Measurements from ENCODE around the gene NPAS4.

Gene NPAS4

GRCh38 chr11:66470015-66470414 is 49.2 kb downstream of the NPAS4 start:
- Histone ChIP-seq H3K4me1 (ENCODE audit: control insufficient read depth, insufficient read depth, low read length) (no peaks in the 10 kb centered on the region), H3K4me3 (ENCODE audit: low read depth, low read length) (no peak overlapping the region), H3K36me3 (ENCODE audit: control insufficient read depth in 2 of 2, insufficient read depth in 1 of 2, low read length in 2 of 2) (peaks cover 0 to 55% of the 10 kb centered on the region in 2 experiments; a peak in 2 of 3 replicates), H3K9me3 (ENCODE audit: control insufficient read depth, insufficient read depth, low read depth, low read length) (no peaks in the 10 kb centered on the region), H3K27ac (ENCODE audit: extremely low read depth, low read depth, low read length) (no peak overlapping the region)
- ChIA-PET CTCF (interaction anchor here (1.4 to 3.2 kb wide), 3 partner anchors 9 to 62 kb away, joined by 4 to 20 read pairs (median 17); partner anchors contain the start of genes DPP3 and MRPL11), POLR2A (interaction anchor here (6.2 kb wide), 1 partner anchor 9 kb away, joined by 64 read pairs; the partner anchor contains the start of gene DPP3)
- TF ChIP-seq WT1 (tag by site-specific recombination; IDR thresholded peaks at IDR 0.05): no peak
- no peak for TF ChIP-seq CTCF (tag by site-specific recombination; IDR thresholded peaks at IDR 0.05)
- no peak for TF ChIP-seq ZNF2 (tag by site-specific recombination; IDR thresholded peaks at IDR 0.05)
- TF ChIP-seq OSR2 (tag by site-specific recombination; IDR thresholded peaks at IDR 0.05): no peak
- TF ChIP-seq, protein P1, sequence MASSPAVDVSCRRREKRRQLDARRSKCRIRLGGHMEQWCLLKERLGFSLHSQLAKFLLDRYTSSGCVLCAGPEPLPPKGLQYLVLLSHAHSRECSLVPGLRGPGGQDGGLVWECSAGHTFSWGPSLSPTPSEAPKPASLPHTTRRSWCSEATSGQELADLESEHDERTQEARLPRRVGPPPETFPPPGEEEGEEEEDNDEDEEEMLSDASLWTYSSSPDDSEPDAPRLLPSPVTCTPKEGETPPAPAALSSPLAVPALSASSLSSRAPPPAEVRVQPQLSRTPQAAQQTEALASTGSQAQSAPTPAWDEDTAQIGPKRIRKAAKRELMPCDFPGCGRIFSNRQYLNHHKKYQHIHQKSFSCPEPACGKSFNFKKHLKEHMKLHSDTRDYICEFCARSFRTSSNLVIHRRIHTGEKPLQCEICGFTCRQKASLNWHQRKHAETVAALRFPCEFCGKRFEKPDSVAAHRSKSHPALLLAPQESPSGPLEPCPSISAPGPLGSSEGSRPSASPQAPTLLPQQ (tag by site-specific recombination; IDR thresholded peaks at IDR 0.05): no peak
- TF ChIP-seq ZBTB8A (tag by site-specific recombination; IDR thresholded peaks at IDR 0.05): no peak
- TF ChIP-seq ZNF248 (tag by site-specific recombination; IDR thresholded peaks at IDR 0.05): no peak
- no peak for TF ChIP-seq ZNF157 (tag by site-specific recombination; IDR thresholded peaks at IDR 0.05)

DNA sequence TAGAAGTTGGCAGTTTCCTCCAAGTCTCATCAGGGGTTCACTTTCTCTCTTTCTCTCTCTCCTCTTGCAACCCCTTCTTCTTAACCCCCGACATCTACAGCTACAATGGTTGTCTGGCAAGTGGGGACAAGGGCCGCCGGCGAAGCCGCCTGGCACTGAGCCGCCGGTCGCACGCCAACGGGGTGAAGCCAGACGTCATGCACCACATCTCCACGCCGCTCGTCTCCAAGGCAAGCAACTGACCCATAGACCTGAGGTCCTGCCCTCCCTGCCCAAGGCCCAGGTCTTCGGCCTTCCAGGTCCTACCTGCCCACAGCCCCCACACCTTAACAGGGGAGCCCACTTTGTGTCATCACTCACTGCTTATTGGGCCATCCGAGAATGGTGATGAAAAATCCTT is 50.3 kb downstream of the NPAS4 start:
- H3K4me3 ChIP-seq (ENCODE audit: low read depth, low read length): no peak overlapping the region
- H3K9me3 ChIP-seq (ENCODE audit: control insufficient read depth, insufficient read depth, low read depth, low read length): no peaks in the 10 kb centered on the region
- H3K4me1 ChIP-seq (ENCODE audit: control insufficient read depth, insufficient read depth, low read length): no peaks in the 10 kb centered on the region
- POLR2A ChIA-PET: interaction anchor here (6.2 kb wide), 1 partner anchor 8 kb away, joined by 64 read pairs; the partner anchor contains the start of gene DPP3
- H3K27ac ChIP-seq (ENCODE audit: extremely low read depth, low read depth, low read length): no peak overlapping the region
- CTCF ChIA-PET: interaction anchor here (0.7 to 3.2 kb wide), 3 partner anchors 32 to 207 kb away, joined by 3 to 17 read pairs (median 4); partner anchors contain the start of gene MRPL11
- peaks cover 0 to 61% of the 10 kb centered on the region in 2 experiments; a peak in 2 of 3 replicates for H3K36me3 ChIP-seq (ENCODE audit: control insufficient read depth in 2 of 2, insufficient read depth in 1 of 2, low read length in 2 of 2)
- no peak for TF ChIP-seq ZNF214 (tag by site-specific recombination; IDR thresholded peaks at IDR 0.05; ENCODE audit: borderline replicate concordance)
- no peak for TF ChIP-seq OSR2 (tag by site-specific recombination; IDR thresholded peaks at IDR 0.05)
- TF ChIP-seq ZFHX2 (tag by site-specific recombination; conservative IDR thresholded peaks at IDR 0.05): no peak
- no peak for TF ChIP-seq ZNF280C (tag by site-specific recombination; IDR thresholded peaks at IDR 0.05)
- no peak for TF ChIP-seq GLIS1 (tag by site-specific recombination; IDR thresholded peaks at IDR 0.05)
- TF ChIP-seq, protein P2, sequence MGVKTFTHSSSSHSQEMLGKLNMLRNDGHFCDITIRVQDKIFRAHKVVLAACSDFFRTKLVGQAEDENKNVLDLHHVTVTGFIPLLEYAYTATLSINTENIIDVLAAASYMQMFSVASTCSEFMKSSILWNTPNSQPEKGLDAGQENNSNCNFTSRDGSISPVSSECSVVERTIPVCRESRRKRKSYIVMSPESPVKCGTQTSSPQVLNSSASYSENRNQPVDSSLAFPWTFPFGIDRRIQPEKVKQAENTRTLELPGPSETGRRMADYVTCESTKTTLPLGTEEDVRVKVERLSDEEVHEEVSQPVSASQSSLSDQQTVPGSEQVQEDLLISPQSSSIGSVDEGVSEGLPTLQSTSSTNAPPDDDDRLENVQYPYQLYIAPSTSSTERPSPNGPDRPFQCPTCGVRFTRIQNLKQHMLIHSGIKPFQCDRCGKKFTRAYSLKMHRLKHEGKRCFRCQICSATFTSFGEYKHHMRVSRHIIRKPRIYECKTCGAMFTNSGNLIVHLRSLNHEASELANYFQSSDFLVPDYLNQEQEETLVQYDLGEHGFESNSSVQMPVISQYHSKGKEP (tag by site-specific recombination; IDR thresholded peaks at IDR 0.05): no peak
- no peak for TF ChIP-seq ZNF76 (tag by site-specific recombination; IDR thresholded peaks at IDR 0.05; ENCODE audit: borderline replicate concordance, low read depth)
- no peak for TF ChIP-seq ZNF529 (tag by site-specific recombination; IDR thresholded peaks at IDR 0.05; ENCODE audit: insufficient replicate concordance)
- no peak for TF ChIP-seq TRIM28 (IDR thresholded peaks at IDR 0.05; ENCODE audit: borderline replicate concordance, low read length)
- no peak for TF ChIP-seq BCL11A (tag by site-specific recombination; IDR thresholded peaks at IDR 0.05; ENCODE audit: low read depth)
- no peak for TF ChIP-seq ZNF626 (tag by site-specific recombination; IDR thresholded peaks at IDR 0.05)
- no peak for TF ChIP-seq CTCF (tag by site-specific recombination; IDR thresholded peaks at IDR 0.05)
- no peak for TF ChIP-seq KLF9 (tag by site-specific recombination; IDR thresholded peaks at IDR 0.05; ENCODE audit: low read depth)
- no peak for TF ChIP-seq ZBTB7A (tag by site-specific recombination; IDR thresholded peaks at IDR 0.05; ENCODE audit: low read depth)
- TF ChIP-seq ZBTB48 (tag by site-specific recombination; IDR thresholded peaks at IDR 0.05): no peak
- TF ChIP-seq, protein P3, sequence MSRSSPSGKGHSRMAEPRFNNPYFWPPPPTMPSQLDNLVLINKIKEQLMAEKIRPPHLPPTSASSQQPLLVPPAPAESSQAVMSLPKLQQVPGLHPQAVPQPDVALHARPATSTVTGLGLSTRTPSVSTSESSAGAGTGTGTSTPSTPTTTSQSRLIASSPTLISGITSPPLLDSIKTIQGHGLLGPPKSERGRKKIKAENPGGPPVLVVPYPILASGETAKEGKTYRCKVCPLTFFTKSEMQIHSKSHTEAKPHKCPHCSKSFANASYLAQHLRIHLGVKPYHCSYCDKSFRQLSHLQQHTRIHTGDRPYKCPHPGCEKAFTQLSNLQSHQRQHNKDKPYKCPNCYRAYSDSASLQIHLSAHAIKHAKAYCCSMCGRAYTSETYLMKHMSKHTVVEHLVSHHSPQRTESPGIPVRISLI (tag by site-specific recombination; IDR thresholded peaks at IDR 0.05): no peak
- no peak for TF ChIP-seq ZNF16 (tag by site-specific recombination; IDR thresholded peaks at IDR 0.05; ENCODE audit: low read depth)
- TF ChIP-seq MYNN (tag by site-specific recombination; IDR thresholded peaks at IDR 0.05; ENCODE audit: borderline replicate concordance): no peak
